Measurements from ENCODE around the gene ADAM11.

The ADAM11 gene

DNA sequence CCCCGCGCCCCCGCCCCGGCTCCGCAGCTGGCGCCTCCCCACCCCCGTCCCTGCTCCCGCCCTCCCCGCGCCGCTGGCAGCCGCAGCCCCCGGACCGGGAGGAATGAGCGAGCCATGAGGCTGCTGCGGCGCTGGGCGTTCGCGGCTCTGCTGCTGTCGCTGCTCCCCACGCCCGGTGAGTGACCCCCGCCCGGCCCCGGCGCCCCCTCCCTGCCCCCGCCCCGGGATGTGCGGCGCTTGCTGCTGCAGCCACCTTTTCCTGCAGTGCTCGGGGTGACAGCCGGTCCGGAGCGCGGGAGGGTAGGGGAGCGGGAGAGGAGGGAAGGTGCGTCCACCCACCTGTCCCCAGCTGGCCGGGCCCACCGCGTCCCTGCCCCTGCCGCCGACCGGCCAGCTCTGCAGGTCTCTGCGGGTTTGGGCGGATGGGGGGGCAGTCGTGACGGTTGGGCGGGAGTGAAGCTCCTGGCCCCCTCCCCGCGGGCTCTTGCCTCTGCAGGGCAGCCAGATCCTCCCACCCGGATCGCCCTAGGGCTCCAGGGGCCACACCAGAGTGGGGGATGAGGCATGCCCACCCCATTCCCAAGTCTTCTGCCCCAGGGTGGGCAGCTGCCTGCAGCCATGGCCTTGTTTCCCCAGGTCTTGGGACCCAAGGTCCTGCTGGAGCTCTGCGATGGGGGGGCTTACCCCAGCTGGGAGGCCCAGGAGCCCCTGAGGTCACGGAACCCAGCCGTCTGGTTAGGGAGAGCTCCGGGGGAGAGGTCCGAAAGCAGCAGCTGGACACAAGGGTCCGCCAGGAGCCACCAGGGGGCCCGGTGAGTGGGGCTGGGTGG, 513 bp downstream of the ADAM11 start:
- no peak for DNase-seq

- no peak for DNase-seq
Measured at GRCh38 chr17:44759916-44760243, 1.1 kb downstream of the ADAM11 start.

- DNase-seq, result no peak
Measured at GRCh38 chr17:44760474-44761308, 1.9 kb downstream of the ADAM11 start.

- DNase-seq, result no peak
Measured at GRCh38 chr17:44761932-44762810, 3.4 kb downstream of the ADAM11 start.

- DNase-seq, result no peak
Measured at GRCh38 chr17:44763170-44763569, 4.4 kb downstream of the ADAM11 start.

DNA sequence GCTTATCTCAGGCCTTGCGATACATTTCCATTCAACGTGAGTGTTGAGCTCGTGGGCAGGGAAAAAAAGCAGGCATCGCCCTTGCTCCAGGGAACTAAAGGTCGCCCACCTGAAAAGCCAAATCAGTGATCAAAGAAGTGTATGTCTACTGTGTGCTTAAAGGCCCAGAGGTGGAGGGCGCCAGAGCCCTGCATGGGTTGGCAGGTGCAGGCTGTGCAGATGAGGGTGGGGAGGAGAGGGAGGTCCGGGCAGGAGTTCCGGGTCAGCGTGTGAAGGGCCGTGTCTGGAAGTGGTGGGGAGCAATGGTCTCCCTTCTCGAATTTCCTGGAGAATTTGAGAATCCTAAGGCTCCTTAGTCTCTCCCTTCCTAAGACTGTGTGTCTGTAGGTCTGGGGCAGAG, 7.2 kb downstream of the ADAM11 start:
- DNase-seq, result no peak

DNA sequence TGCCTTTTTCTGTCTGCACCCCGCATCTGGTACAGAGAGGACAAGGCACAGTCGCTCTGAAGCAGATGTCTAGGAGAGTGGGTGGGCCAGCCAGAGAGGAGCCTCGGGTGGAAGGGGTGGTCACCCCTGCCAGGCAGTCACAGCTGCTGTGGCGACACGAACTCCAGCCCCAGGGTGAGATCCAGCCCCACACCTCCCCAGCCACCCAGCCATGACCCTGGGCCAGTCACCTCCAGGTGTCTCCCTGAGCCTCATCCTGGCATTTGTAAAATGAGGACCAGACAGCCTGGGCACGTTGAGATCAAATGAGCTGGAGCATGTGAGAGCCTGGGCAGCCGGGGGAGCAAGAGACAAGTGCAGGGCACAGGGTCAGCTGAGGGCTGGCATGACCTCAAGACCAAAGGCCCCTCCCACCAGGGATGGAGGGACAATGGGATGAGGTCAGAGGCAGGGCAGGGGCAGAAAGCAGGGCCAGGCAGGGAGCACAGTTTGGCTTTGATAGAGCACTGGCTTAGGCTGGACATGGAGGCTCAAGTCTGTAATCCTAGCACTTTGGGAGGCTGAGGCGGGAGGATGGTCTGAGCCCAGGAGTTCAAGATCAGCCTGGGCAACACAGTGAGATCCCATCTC, 7.7 kb downstream of the ADAM11 start:
- DNase-seq, result no peak

DNA sequence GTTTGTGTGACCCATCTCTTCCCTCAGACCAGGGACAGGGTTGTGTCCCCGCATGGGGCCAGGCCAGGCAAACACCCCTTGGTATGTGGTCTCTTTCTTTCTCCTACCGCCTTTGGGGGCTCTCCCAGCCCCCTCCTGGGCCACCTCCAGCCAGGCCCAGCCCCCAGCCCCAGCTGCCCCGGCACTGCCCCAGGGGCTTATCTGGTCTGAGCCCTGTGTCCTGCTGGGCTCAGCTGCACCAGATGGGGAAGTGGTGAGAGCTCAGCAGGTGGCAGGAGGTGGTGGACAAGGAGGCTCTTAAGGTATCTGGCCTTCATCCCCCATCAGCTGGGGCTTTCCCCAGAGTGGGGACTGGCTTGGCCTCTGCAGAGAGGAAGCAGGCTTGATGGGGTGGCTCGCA, 8.7 kb downstream of the ADAM11 start:
- no peak for DNase-seq

- no peak for DNase-seq
Measured at GRCh38 chr17:44768505-44769142, 9.8 kb downstream of the ADAM11 start.

GRCh38 chr17:44769230-44769629, 10.4 kb downstream of the ADAM11 start:
- no peak for DNase-seq

DNA sequence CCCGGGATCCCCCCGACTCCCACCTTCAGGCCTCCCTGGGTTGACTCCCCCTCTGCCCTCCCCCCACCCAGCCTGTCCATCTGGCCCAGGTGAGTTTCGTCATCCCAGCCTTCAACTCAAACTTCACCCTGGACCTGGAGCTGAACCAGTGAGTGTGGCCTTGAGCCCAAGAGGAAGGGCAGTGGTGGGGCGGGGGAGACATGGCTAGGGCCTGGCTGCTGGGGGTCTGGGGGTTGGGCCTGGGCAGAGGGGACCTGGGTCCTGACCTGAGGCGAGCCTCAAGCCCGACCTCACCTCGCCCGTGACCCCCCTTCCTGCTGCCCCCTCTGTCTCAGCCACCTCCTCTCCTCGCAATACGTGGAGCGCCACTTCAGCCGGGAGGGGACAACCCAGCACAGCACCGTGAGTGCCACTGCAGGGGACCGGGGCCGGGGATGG, 10.9 kb downstream of the ADAM11 start:
- DNase-seq, result no peak

- DNase-seq, result no peak
Measured at GRCh38 chr17:44770166-44770925, 11.6 kb downstream of the ADAM11 start.

- no peak for DNase-seq
Measured at GRCh38 chr17:44772308-44773045, 13.7 kb downstream of the ADAM11 start.

DNA sequence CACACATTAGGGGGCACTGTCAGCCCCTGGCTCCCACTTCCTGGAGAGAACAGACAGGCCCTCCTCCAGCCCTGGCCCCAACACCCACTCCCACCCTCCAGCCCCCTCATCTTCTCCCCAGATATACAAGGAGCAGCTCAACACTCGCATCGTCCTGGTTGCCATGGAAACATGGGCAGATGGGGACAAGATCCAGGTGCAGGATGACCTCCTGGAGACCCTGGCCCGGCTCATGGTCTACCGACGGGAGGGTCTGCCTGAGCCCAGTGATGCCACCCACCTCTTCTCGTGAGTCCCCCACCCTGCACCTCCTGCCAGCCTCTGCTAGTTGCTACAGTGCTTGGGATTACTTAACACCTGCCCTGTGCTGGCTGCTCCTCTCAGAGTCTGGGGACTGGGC, 14.4 kb downstream of the ADAM11 start:
- DNase-seq, result no peak

DNA sequence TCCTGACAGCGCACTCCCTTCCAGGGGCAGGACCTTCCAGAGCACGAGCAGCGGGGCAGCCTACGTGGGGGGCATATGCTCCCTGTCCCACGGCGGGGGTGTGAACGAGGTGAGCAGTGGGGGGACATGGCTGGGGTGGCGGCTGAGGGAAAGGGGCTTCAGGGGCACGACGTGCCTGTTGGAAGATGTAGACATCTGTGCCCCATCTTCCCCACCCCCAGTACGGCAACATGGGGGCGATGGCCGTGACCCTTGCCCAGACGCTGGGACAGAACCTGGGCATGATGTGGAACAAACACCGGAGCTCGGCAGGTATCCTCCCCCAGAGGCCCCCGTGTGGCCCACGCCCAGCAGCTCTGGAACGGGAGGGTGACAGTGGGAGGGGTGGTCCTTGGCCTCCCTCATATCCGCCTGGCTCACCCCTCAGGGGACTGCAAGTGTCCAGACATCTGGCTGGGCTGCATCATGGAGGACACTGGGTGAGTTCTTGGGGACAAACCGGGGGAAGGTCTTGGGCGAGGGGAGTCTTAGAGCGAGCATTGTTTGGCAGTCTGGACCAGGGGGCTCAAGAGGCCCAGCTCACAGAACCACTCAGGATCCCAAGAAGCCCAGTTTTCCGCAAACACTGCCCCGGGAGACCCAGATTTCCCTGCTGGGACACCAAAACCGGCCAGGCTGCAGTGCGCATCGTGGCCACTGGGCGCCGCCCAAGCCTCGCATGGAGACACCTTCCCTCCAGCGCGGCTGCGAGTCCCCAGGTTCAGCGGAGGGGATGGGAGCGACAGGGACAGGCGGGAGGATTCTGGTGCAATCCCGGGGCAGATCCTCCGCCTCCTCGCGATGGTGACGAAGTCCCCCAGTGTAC, 15.7 kb downstream of the ADAM11 start:
- DNase-seq, result peak; percentile 90

DNA sequence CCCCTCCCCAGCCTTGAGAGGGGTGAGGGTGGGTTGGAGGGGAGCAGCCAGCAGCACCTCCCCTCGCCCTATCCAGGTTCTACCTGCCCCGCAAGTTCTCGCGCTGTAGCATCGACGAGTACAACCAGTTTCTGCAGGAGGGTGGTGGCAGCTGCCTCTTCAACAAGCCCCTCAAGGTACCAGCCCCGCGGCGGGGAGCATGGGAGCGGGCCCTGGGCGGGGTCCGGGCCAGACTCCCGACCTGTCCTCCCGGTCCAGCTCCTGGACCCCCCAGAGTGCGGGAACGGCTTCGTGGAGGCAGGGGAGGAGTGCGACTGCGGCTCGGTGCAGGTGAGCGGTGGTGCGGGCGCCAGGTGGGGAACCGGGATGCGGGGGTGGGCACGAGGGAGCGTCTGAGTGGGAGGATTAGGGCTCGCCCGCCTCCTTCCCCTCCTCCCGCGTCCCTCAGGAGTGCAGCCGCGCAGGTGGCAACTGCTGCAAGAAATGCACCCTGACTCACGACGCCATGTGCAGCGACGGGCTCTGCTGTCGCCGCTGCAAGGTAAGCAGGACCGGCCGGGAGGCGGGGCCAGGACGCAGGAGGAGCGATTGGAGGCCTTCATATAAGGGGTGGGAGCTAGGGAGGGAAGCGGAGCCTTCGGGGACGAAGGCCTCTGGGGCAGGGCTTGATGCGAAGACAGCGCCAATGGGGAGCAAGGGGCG, 16.5 kb downstream of the ADAM11 start:
- peak; percentile 100 for DNase-seq

GRCh38 chr17:44775838-44776621, 17.2 kb downstream of the ADAM11 start:
- no peak for DNase-seq

All from NCI-H1436 (cell line).